D721Med (cell line): ENCODE data around the gene TBC1D17.

Source experiments
- DNase-seq: peaks from one replicate; pipeline ENCODE4 v3.0.0; 2011; ENCODE audit warnings: low spot score; ENCODE audit not compliant: insufficient read length
- FAIRE-seq: peaks from 2 replicates; lab custom pipeline; 2011; peaks lifted over from hg19 to GRCh38; lab: Jason Lieb, UNC
- TF ChIP-seq, protein P1 (sequence below): IDR thresholded peaks from 2 replicates; pipeline ENCODE4 v1.5.1; 2012; ENCODE audit warnings: mild to moderate bottlenecking, control low read depth; ENCODE audit not compliant: insufficient read depth; ENCODE audit errors: missing control alignments

Gene TBC1D17

DNA sequence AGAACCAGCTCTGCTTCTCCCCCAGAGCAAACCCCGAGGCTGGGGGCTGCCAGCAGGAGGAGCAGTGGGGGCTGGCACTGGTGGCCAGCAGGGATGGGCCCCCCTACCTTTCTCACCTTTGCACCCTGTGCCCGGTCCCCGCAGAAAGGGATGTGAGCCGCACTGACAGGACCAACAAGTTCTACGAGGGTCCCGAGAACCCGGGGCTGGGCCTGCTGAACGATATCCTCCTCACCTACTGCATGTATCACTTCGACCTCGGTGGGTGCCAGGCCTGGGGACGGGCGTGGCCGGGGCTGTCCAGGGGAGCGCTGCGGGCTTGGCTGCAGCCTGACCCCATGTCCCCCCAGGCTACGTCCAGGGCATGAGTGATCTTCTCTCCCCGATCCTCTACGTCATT, 6.6 kb downstream of the TBC1D17 start:
- no peak for DNase-seq
- TF ChIP-seq, protein P1, sequence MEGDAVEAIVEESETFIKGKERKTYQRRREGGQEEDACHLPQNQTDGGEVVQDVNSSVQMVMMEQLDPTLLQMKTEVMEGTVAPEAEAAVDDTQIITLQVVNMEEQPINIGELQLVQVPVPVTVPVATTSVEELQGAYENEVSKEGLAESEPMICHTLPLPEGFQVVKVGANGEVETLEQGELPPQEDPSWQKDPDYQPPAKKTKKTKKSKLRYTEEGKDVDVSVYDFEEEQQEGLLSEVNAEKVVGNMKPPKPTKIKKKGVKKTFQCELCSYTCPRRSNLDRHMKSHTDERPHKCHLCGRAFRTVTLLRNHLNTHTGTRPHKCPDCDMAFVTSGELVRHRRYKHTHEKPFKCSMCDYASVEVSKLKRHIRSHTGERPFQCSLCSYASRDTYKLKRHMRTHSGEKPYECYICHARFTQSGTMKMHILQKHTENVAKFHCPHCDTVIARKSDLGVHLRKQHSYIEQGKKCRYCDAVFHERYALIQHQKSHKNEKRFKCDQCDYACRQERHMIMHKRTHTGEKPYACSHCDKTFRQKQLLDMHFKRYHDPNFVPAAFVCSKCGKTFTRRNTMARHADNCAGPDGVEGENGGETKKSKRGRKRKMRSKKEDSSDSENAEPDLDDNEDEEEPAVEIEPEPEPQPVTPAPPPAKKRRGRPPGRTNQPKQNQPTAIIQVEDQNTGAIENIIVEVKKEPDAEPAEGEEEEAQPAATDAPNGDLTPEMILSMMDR, result no peak
- FAIRE-seq, result no peak

DNA sequence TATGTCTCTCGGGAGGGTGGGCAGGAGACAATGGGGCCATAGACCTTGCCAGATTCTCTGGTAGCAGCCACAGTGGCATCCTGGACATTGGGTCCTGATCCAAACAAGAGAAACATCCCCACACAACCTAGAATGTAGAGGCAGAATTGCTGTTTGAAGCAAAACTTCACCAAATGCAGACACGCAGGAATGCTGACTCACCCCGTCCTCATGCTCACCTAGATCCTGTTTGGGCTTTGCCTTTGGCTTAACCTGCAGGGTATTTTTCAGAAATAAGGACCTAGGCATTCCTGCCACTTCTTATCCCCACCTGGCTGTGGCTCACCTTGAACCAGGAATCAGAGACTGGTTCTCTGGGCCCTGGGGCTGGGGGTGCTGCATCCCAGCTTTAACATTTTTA, 7.3 kb downstream of the TBC1D17 start:
- no peak for DNase-seq

DNA sequence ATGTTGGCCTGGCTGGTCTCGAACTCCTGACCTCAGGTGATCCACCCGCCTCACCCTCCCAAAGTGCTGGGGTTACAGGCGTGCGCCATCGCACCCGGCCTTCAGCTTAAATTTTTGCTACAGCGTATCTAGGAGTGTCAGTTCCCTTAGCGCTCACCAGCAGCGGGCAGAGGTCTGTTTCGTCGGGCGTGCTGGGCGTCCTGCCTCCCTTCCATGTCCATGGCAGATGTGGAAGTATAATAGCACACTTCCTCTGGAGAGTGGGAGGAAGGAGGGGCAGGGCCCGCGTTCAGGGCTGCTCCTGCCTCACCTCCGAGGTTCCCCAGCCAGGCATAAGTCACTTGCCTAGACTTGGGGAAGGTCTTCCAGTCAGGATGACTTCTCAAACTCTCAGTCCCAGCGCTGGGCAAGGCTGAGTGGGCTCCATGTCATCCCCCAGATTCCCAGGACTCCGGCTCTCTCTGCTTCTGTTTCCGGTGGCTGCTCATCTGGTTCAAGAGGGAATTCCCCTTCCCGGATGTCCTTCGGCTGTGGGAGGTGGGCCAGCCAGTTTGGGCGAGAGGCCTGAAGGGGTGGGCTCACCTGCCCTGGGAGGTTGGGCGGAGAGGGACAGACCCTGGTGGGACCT, 9.6 kb downstream of the TBC1D17 start:
- TF ChIP-seq, protein P1, result no peak
- FAIRE-seq (no peak), DNase-seq (no peak)

More for the DNA sequence above, 7.3 kb downstream of the TBC1D17 start:
- no peak for FAIRE-seq
- TF ChIP-seq, protein P1, result no peak

DNA sequence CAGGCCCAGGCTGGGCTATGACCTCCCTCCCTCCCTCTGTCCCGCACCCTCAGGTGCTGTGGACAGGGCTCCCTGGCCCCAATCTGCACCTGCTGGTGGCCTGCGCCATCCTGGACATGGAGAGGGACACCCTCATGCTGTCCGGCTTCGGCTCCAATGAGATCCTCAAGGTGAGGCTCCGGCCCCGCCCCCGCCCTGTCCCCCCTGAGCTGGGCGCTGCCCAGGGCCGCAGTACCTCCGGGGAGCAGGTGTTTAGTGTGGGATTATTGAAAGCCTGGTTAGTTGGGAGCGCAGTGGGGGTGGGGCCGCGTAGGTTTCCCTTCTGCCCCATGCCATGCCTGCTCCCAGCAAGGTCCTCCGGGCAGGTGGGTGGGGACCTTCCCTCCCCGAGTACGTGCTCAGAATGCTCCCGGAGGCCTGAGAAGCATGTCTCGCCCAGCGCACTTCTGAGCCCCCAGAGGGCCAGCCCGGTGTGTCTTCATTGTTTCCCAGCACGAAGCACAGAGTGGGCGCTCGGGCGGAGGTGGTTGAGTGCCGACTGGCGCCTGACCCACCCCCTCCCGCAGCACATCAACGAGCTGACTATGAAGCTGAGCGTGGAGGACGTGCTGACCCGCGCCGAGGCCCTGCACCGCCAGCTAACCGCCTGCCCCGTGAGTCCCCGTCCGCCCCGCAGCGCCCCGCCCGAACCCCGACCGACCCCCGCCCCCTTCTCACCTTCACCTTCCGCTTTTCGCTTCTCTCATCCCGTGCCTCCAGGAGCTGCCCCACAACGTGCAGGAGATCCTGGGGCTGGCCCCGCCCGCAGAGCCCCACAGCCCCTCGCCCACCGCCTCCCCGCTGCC, 10.4 kb downstream of the TBC1D17 start:
- TF ChIP-seq, protein P1, result no peak
- no peak for DNase-seq
- no peak for FAIRE-seq

DNA sequence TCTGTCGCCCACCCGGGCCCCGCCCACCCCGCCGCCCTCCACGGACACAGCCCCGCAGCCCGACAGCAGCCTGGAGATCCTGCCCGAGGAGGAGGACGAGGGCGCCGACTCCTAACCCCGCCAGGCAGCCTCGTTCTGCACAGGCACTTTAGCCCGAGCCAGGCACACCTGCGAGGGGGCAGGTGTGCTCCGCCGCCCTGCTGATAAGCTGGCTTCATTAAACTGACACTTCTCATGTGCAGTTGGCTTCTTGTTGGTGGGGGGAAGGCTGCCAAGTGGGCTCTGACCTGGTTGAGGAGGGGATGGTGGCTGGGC, 11.0 kb downstream of the TBC1D17 start:
- FAIRE-seq (no peak), DNase-seq (no peak)
- TF ChIP-seq, protein P1, result no peak

DNA sequence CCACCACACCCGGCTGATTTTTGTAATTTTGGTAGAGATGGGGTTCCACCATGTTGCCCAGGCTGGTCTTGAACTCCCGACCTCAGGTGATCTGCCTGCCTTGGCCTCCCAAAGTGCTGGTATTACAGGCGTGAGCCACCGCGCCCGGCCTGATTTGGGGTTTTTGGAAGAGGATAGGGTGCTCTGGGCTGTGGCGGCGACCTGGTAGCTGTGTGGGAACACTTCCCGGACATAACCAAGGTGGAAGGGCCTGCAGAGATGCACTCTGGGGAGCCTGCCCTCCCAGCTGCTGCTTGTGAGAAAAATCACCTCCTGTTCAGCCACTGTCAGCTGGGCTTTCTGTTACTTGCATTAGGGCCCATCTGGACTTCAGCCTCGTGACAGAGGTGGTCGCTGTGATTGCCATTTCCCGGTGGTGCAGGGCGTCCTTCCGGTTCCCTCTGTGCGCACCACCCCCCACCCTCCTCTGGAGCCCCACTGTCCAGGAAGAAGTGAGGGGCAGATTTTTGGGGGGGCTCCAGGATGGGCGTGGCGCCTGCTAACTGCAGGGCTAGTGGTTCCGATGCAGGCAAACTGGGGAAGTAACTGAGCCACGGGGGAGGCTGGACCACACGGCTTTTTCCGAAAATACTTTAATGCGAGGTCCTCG, 11.7 kb downstream of the TBC1D17 start:
- no peak for DNase-seq
- TF ChIP-seq, protein P1, result no peak
- no peak for FAIRE-seq
